Uterus (tissue), 2 donors: Measurements from ENCODE around the gene TATDN3.

Source experiments
- CTCF ChIP-seq, 4 experiments: fragments of 200-600 bp in 2 of 4; fragments of 450-650 bp in 2 of 4; sonication (generic) in 2 of 4; IDR thresholded peaks; one replicate each; pipeline ENCODE4 v1.5.1; 2016 to 2019; ENCODE audit warnings: antibody characterized with exemption in 4 of 4, mild to moderate bottlenecking in 2 of 4, moderate library complexity in 1 of 4
- POLR2A ChIP-seq, 2 donors: fragments of 450-650 bp; IDR thresholded peaks; one replicate each; pipeline ENCODE4 v1.6.1; 2016; ENCODE audit warnings: antibody characterized with exemption in 2 of 2, mild to moderate bottlenecking in 1 of 2, moderate library complexity in 1 of 2

DNA sequence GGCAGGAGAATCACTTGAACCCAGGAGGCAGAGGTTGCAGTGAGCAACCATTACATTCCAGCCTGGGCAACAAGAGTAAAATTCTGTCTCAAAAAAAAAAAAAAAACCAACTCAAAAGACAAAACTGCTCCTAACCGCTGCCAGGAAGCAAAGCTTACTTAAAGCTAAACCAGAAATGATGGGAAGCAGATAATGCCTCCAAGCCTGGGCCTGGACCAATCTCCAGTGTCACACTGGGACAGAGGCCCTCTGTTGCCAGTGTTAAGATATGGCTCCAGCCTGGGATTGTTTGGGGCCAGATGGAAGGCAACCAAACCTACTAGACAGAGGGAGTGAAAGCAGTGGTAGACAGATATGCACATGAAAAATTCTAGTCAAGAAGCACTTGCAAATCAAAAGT, 37.0 kb upstream of the TATDN3 start:
- no peak for TF ChIP-seq CTCF (IDR thresholded peaks at IDR 0.05)
- TF ChIP-seq POLR2A (IDR thresholded peaks at IDR 0.05) = no peak
